ENCODE data around the gene ATP5MC2.

DNA sequence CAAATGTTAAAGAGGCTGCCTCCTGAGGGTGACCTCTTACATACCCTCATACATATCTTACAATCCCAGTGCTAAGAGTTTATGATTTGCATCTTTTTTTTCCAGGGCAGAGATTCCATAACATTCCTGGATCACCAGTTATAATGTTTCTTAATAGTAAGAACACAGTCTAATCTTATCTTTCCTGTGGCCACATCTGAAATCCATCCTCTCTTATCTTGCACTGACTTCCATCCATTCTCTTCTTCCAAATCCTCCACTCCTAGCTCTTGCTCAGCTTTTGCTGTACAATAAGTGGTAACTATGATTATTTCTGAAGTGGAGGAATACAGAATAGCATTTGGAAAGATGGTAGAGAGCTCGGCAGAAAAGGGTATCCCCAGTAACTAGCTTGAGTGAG, 45.1 kb upstream of the ATP5MC2 start:
- TF ChIP-seq SUZ12 (IDR thresholded peaks at IDR 0.05), result no peak
- no peak for TF ChIP-seq BHLHE40 (IDR thresholded peaks at IDR 0.05; ENCODE audit: borderline replicate concordance)
- TF ChIP-seq ZNF384 (IDR thresholded peaks at IDR 0.05), result no peak
- TF ChIP-seq PKNOX1 (IDR thresholded peaks at IDR 0.05), result no peak
- no peak for TF ChIP-seq ELF4 (IDR thresholded peaks at IDR 0.05)
- TF ChIP-seq HDGF (IDR thresholded peaks at IDR 0.05; ENCODE audit: borderline replicate concordance), result no peak
- no peak for TF ChIP-seq SP1 (IDR thresholded peaks at IDR 0.05)
- no peak for TF ChIP-seq NFRKB (IDR thresholded peaks at IDR 0.05)
- no peak for TF ChIP-seq LEF1 (IDR thresholded peaks at IDR 0.05; ENCODE audit: borderline replicate concordance)
- no peak for TF ChIP-seq TARDBP (IDR thresholded peaks at IDR 0.05)
- no peak for TF ChIP-seq FOXM1 (IDR thresholded peaks at IDR 0.05; ENCODE audit: borderline replicate concordance)
- TF ChIP-seq FOXK2 (IDR thresholded peaks at IDR 0.05), result no peak
- no peak for TF ChIP-seq FOXA1 (IDR thresholded peaks at IDR 0.05)
